B cell (primary cell): ENCODE measurements around the gene TUFM. TPM values are rescaled to one million over a fixed set of nuclear protein-coding genes. Genes with fewer than 3 reads are reported as not detected.

Experiments used
- ATAC-seq: fragments of 200-7000 bp; cut with Tn5 transposase; one replicate; pipeline ENCODE4 v1.10.0; 2021; ENCODE audit warnings: low read depth, mild to moderate bottlenecking, moderate number of reproducible peaks, moderate library complexity
- CTCF ChIA-PET: fragments of 350-600 bp; sonication (Branson Sonifier 250); formaldehyde crosslinking; loops from one replicate; lab custom pipeline; 2021; ENCODE audit warnings: antibody characterized with exemption, inconsistent platforms; lab: Charles Lee
- POLR2A ChIA-PET: fragments of 350-600 bp; sonication (Branson Sonifier 250); formaldehyde crosslinking; loops from one replicate; lab custom pipeline; 2021; ENCODE audit warnings: antibody characterized with exemption; lab: Charles Lee
- DNase-seq: peaks from one replicate; pipeline ENCODE4 v3.0.0; 2013
- H2AFZ ChIP-seq: 2 replicates; pipeline ENCODE4 v1.6.1; 2012; ENCODE audit warnings: mild to moderate bottlenecking, low read depth, low read length; ENCODE audit not compliant: insufficient read depth, poor library complexity, severe bottlenecking
- H3K27ac ChIP-seq, 2 donors: 1 replicate in 1 of 2; 2 replicates in 1 of 2; pipeline ENCODE4 v1.5.1; 2012 to 2013; ENCODE audit warnings: low read length in 2 of 2, mild to moderate bottlenecking in 2 of 2, moderate library complexity in 1 of 2
- H3K27me3 ChIP-seq, 4 experiments: fragments of 200-600 bp in 1 of 4; sonication (generic) in 1 of 4; replicated peaks in 1 of 4; 1 replicate in 2 of 4; 2 replicates in 2 of 4; pipeline versions ENCODE4 v1.6.1 to v1.7.0; 2013 to 2016; ENCODE audit warnings: low read length in 3 of 4, mild to moderate bottlenecking in 2 of 4, mixed read lengths in 1 of 4, moderate library complexity in 1 of 4; ENCODE audit not compliant: insufficient read depth in 4 of 4, control insufficient read depth in 3 of 4; ENCODE audit errors: control extremely low read depth in 1 of 4
- H3K36me3 ChIP-seq, 2 experiments: replicated peaks in 1 of 2; 1 replicate in 1 of 2; 2 replicates in 1 of 2; pipeline versions ENCODE4 v1.6.1 to v1.7.1; 2013; ENCODE audit warnings: low read length in 1 of 2; ENCODE audit not compliant: insufficient read depth in 2 of 2, control insufficient read depth in 1 of 2; ENCODE audit errors: control extremely low read depth in 1 of 2, extremely low read depth in 1 of 2
- H3K4me1 ChIP-seq, 2 donors: fragments of 200-600 bp in 1 of 2; sonication (generic) in 1 of 2; 1 replicate in 1 of 2; 2 replicates in 1 of 2; pipeline versions ENCODE4 v1.5.1 to v1.6.1; 2013 to 2017; ENCODE audit warnings: low read length in 2 of 2; ENCODE audit not compliant: control insufficient read depth in 2 of 2, insufficient read depth in 2 of 2
- H3K4me2 ChIP-seq: replicated peaks from 2 replicates; pipeline ENCODE3; 2012; ENCODE audit warnings: mild to moderate bottlenecking, low read depth, low read length; ENCODE audit not compliant: poor library complexity, severe bottlenecking
- H3K4me3 ChIP-seq, 5 experiments: fragments of 200-600 bp in 1 of 5; sonication (generic) in 1 of 5; 1 replicate in 3 of 5; 2 replicates in 2 of 5; pipeline versions ENCODE4 v1.5.1 to v1.7.0; 2011 to 2016; ENCODE audit warnings: low read length in 4 of 5, mild to moderate bottlenecking in 4 of 5, low read depth in 2 of 5, control low read depth in 1 of 5, moderate library complexity in 1 of 5; ENCODE audit not compliant: insufficient read depth in 1 of 5; ENCODE audit errors: control extremely low read depth in 1 of 5, extremely low read depth in 1 of 5
- H3K79me2 ChIP-seq: fragments of 200-600 bp; sonication (generic); one replicate; pipeline ENCODE4 v1.6.0; 2016; ENCODE audit warnings: low read length; ENCODE audit not compliant: control insufficient read depth, insufficient read depth
- H3K9ac ChIP-seq: fragments of 200-600 bp; sonication (generic); 2 replicates; pipeline ENCODE4 v1.6.1; 2017; ENCODE audit warnings: mild to moderate bottlenecking, low read length, moderate library complexity
- H3K9me3 ChIP-seq, 3 donors: one replicate each; pipeline versions ENCODE4 v1.6.1 to v1.7.1; 2013; ENCODE audit warnings: low read length in 2 of 3; ENCODE audit not compliant: control insufficient read depth in 2 of 3, insufficient read depth in 1 of 3; ENCODE audit errors: control extremely low read depth in 1 of 3
- H4K20me1 ChIP-seq: 2 replicates; pipeline ENCODE4 v1.6.0; 2012; ENCODE audit warnings: mild to moderate bottlenecking, low read length; ENCODE audit not compliant: insufficient read depth, control insufficient read depth, poor library complexity, severe bottlenecking
- H3K27ac Mint-ChIP-seq: one replicate; pipeline ENCODE4 v1.8.0; 2021; ENCODE audit warnings: mixed read lengths
- H3K27me3 Mint-ChIP-seq: one replicate; pipeline ENCODE4 v1.8.0; 2021; ENCODE audit warnings: mixed read lengths
- H3K4me1 Mint-ChIP-seq: one replicate; pipeline ENCODE4 v1.8.0; 2021; ENCODE audit warnings: mixed read lengths
- H3K4me3 Mint-ChIP-seq: one replicate; pipeline ENCODE4 v1.8.0; 2021; ENCODE audit warnings: mixed read lengths
- H3K9me3 Mint-ChIP-seq: one replicate; pipeline ENCODE4 v1.8.0; 2022; ENCODE audit warnings: mixed read lengths; ENCODE audit not compliant: insufficient read depth
- EZH2 ChIP-seq: IDR thresholded peaks from 2 replicates; pipeline ENCODE4 v1.6.1; 2012; ENCODE audit warnings: borderline replicate concordance, low read depth, mild to moderate bottlenecking, moderate library complexity, low read length; ENCODE audit not compliant: insufficient read depth, poor library complexity, severe bottlenecking
- WGBS: methylation state at CpG from one replicate; pipeline ENCODE4 v1.1.5; 2013; ENCODE audit warnings: missing lambda C conversion rate; ENCODE audit not compliant: insufficient coverage; 5-methylcytosine and 5-hydroxymethylcytosine counted together
- intact Hi-C: fragments of 100-400 bp; cut with micrococcal nuclease; formaldehyde crosslinking; loops from one replicate; pipeline ENCODE4 v1.10.0; 2022
- polyA plus RNA-seq: library from polyadenylated mRNA; depleted of rRNA; stranded (reverse); fragments of >200 nt; gene quantifications from 2 replicates; pipeline ENCODE4 v1.2.3, GENCODE V29; 2012
- total RNA-seq, 2 donors: library from RNA; stranded (reverse); fragments of 120-200 nt in 1 of 2; gene quantifications; 1 replicate in 1 of 2; 2 replicates in 1 of 2; pipeline versions ENCODE4 v1.2.3 to v1.2.4, GENCODE V29; 2013 to 2022
- TF ChIP-seq, protein P1 (sequence below): fragments of 200-600 bp; IDR thresholded peaks from one replicate; pipeline ENCODE4 v1.8.0; 2022; ENCODE audit warnings: antibody characterized with exemption, mild to moderate bottlenecking

Gene TUFM
- total and polyA plus RNA-seq, 2 donors (not counting 1 experiment from before 2014, with no cell fraction given): 126 to 129 TPM

DNA sequence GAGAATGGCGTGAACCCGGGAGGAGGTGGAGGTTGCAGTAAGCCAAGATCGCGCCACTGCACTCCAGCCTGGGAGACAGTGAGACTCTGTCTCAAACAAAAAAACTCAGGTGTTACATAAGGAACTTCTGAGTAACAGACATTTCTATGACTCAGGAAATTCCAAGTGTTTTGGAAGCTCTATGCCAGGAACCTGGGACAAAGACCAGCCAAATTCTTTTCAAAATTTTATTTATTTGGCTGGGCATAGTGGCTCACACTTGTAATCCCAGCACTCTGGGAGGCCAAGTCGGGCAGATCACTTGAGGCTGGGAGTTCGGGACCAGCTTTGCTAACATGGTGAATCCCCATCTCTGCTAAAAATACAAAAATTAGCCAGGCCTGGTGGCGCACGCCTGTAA is 12.3 kb upstream of the TUFM start:
- WGBS: 100% methylated on average over 8 of the region's 8 CpGs
- intact Hi-C loops: no loop called here
- no peak overlapping the region for H3K27ac Mint-ChIP-seq

DNA sequence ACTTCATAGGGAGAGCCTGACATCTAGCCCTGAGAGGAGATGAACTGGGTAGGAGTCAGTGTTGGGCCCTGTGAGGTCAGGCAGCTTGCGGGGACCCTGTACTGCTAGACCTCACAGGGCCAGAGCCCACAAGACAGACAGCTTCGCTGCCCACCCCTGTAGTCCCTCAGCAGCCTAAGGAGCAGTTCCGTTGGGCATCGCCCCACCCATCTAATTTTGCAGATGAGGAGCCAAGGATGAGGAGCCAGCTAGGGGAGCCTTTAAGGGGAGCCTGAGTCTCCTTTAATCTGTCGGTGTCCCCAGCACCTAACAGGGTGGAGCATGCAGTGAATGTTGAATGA is 755 bp upstream of the TUFM start:
- peak overlapping the region; percentile 89 for H3K4me2 ChIP-seq
- H3K9ac ChIP-seq: peak overlapping the region; percentile 88
- Mint-ChIP-seq H3K27me3 (no peaks in the 10 kb centered on the region), H3K4me1 (peaks cover 30% of the 10 kb centered on the region), H3K4me3 (peak overlapping the region; percentile 91), H3K9me3 (no peaks in the 10 kb centered on the region), H3K27ac (peak overlapping the region; percentile 91)
- peak overlapping the region; percentile 86 for H2AFZ ChIP-seq
- no peak for DNase-seq
- H3K27me3 ChIP-seq: no peaks in the 10 kb centered on the region
- TF ChIP-seq EZH2: no peak
- TF ChIP-seq, protein P1, sequence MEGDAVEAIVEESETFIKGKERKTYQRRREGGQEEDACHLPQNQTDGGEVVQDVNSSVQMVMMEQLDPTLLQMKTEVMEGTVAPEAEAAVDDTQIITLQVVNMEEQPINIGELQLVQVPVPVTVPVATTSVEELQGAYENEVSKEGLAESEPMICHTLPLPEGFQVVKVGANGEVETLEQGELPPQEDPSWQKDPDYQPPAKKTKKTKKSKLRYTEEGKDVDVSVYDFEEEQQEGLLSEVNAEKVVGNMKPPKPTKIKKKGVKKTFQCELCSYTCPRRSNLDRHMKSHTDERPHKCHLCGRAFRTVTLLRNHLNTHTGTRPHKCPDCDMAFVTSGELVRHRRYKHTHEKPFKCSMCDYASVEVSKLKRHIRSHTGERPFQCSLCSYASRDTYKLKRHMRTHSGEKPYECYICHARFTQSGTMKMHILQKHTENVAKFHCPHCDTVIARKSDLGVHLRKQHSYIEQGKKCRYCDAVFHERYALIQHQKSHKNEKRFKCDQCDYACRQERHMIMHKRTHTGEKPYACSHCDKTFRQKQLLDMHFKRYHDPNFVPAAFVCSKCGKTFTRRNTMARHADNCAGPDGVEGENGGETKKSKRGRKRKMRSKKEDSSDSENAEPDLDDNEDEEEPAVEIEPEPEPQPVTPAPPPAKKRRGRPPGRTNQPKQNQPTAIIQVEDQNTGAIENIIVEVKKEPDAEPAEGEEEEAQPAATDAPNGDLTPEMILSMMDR: no peak
- H3K27ac ChIP-seq: peak overlapping the region; percentile 80 to 87
- no peak for ATAC-seq
- ChIA-PET POLR2A (interaction anchor here (0.7 to 5.1 kb wide), 12 partner anchors 9 to 127 kb away, joined by 3 to 56 read pairs (median 5); partner anchors contain the start of genes ATXN2L, NFATC2IP and SH2B1), CTCF (interaction anchor here (0.6 to 4.9 kb wide), 7 partner anchors 12 to 101 kb away, joined by 3 to 41 read pairs (median 8); partner anchors contain the start of genes ATXN2L, CD19 and SH2B1)
- H4K20me1 ChIP-seq: peaks cover 19% of the 10 kb centered on the region
- H3K4me3 ChIP-seq: peak overlapping the region; percentile 61 to 98 (median 73)
- H3K79me2 ChIP-seq: peaks cover 51% of the 10 kb centered on the region
- intact Hi-C loops: loop anchor here (1.0 kb wide), 2 partner anchors 25 to 33 kb away; partner anchors contain the start of gene ATXN2L
- 38% methylated on average over 2 of the region's 5 CpGs for WGBS
- peaks cover 4 to 33% of the 10 kb centered on the region in 2 experiments for H3K36me3 ChIP-seq
- no peaks in the 10 kb centered on the region for H3K9me3 ChIP-seq
- H3K4me1 ChIP-seq: peaks cover 18 to 26% of the 10 kb centered on the region in 2 donors

More for the DNA sequence above, 12.3 kb upstream of the TUFM start:
- H3K4me2 ChIP-seq: no peak overlapping the region
- no peaks in the 10 kb centered on the region for H3K27me3 ChIP-seq
- no peak overlapping the region for H3K27ac ChIP-seq
- H3K27me3 Mint-ChIP-seq: no peaks in the 10 kb centered on the region
- H3K9me3 ChIP-seq: no peaks in the 10 kb centered on the region
- CTCF ChIA-PET: interaction anchor here (1.1 to 1.4 kb wide), 2 partner anchors 12 to 15 kb away, joined by 3 read pairs; no protein-coding TSS in a partner anchor
- ATAC-seq (no peak), DNase-seq (no peak)
- H2AFZ ChIP-seq: no peak overlapping the region
- H3K36me3 ChIP-seq: no peaks in the 10 kb centered on the region
- POLR2A ChIA-PET: interaction anchor here (0.6 kb wide), 1 partner anchor 35 kb away, joined by 9 read pairs; the partner anchor contains the start of gene ATXN2L
- no peak overlapping the region for H3K4me3 Mint-ChIP-seq
- H3K9ac ChIP-seq: no peak overlapping the region
- H3K9me3 Mint-ChIP-seq: no peaks in the 10 kb centered on the region
- no peak for TF ChIP-seq EZH2
- TF ChIP-seq, protein P1: no peak
- H3K79me2 ChIP-seq: peaks cover 4% of the 10 kb centered on the region
- H3K4me1 Mint-ChIP-seq: peaks cover 4% of the 10 kb centered on the region
- no peak overlapping the region for H3K4me3 ChIP-seq
- peaks cover 0 to 9% of the 10 kb centered on the region in 2 donors for H3K4me1 ChIP-seq
- no peaks in the 10 kb centered on the region for H4K20me1 ChIP-seq
